CD1c-positive myeloid dendritic cell (primary cell): ENCODE data around the gene ARL5C.
"Not testable (repeated sequence)": the region's sequence is repeated elsewhere in the genome, so short reads cannot be mapped to it uniquely, and the experiment has no call there.

ENCODE experiments used
- DNase-seq: peaks from one replicate; pipeline ENCODE4 v3.0.0-alpha.2; 2016; ENCODE audit errors: extremely low spot score

The ARL5C gene

GRCh38 chr17:39194089-39194984 is 28.4 kb upstream of the ARL5C start:
- no peak for DNase-seq

GRCh38 chr17:39193346-39193745 is 27.4 kb upstream of the ARL5C start:
- no peak for DNase-seq

GRCh38 chr17:39192901-39193300 is 26.9 kb upstream of the ARL5C start:
- no peak for DNase-seq

GRCh38 chr17:39191750-39192510 is 26.0 kb upstream of the ARL5C start:
- DNase-seq, result no peak

- DNase-seq, result no peak
Observed at GRCh38 chr17:39187152-39187830, 21.3 kb upstream of the ARL5C start.

- no peak for DNase-seq
Observed at GRCh38 chr17:39186481-39187002, 20.6 kb upstream of the ARL5C start.

- DNase-seq, result no peak
Observed at GRCh38 chr17:39183720-39184119, 17.8 kb upstream of the ARL5C start.

- DNase-seq, result no peak
Observed at GRCh38 chr17:39183045-39183444, 17.1 kb upstream of the ARL5C start.

- no peak for DNase-seq
Observed at GRCh38 chr17:39181303-39181702, 15.3 kb upstream of the ARL5C start.

- DNase-seq, result no peak
Observed at GRCh38 chr17:39178536-39178935, 12.6 kb upstream of the ARL5C start.

GRCh38 chr17:39177256-39177655 is 11.3 kb upstream of the ARL5C start:
- DNase-seq, result no peak

- DNase-seq, result no peak
Observed at GRCh38 chr17:39175695-39176093, 9.7 kb upstream of the ARL5C start.

GRCh38 chr17:39174920-39175694 is 9.1 kb upstream of the ARL5C start:
- DNase-seq, result peak; percentile 76

- no peak for DNase-seq
Observed at GRCh38 chr17:39173526-39174274, 7.7 kb upstream of the ARL5C start.

- DNase-seq, result no peak
Observed at GRCh38 chr17:39173080-39173479, 7.1 kb upstream of the ARL5C start.

GRCh38 chr17:39171933-39172332 is 6.0 kb upstream of the ARL5C start:
- no peak for DNase-seq

- no peak for DNase-seq
Observed at GRCh38 chr17:39170558-39170957, 4.6 kb upstream of the ARL5C start.

GRCh38 chr17:39170109-39170508 is 4.1 kb upstream of the ARL5C start:
- peak; percentile 9 for DNase-seq

- DNase-seq, result no peak
Observed at GRCh38 chr17:39169518-39169917, 3.6 kb upstream of the ARL5C start.

GRCh38 chr17:39169101-39169500 is 3.1 kb upstream of the ARL5C start:
- no peak for DNase-seq

GRCh38 chr17:39168503-39168902 is 2.5 kb upstream of the ARL5C start:
- not testable (repeated sequence) for DNase-seq
